GM18517 (cell line): ENCODE results near the gene IL15RA.
"Not testable (repeated sequence)": the region's sequence is repeated elsewhere in the genome, so short reads cannot be mapped to it uniquely, and the experiment has no call there.

Experiments
- ATAC-seq: cut with Tn5 transposase; IDR thresholded peaks from one replicate; pipeline ENCODE4 v1.9.1; 2021; ENCODE audit warnings: mild to moderate bottlenecking, moderate library complexity; ENCODE audit not compliant: unreplicated experiment

The IL15RA gene

DNA sequence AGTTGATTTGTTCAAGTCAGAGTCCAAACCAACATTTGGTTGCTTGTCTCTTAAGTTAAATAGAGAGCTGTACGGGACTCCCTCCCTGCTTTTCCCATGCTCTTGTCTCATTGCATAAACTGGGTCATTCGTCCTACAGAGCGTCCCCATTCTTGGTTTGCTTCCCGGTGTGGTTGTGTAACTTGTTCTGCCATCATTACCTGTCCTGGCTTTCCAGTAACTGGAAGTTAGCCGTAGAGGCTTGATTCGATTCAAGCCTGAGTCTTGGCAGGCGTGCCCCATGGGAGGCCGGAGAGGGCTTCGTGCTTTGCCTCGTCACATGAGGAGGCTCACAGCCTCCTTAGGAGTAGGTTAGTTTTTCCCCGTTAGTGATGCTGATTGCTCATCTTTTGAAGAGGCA, 47.1 kb downstream of the IL15RA start:
- no peak for ATAC-seq

DNA sequence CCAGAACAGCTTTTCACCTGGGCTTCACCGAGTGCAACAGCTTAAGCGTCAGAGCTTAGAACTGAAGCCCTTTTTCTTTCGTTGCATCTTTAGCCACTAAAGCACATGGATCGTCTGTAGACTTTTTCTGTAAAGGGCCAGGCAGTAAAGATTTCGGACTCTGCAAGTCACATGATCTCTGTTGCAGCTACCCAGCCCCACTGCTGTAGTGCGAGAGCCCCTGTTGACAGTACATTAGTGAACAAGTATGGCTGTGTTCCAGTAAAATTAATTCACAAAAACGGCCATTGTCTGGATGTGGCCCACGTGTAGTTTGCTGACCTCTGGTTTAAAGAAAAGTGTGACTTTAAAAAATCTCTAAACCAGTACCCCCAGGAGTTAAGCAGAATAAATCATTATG, 47.9 kb downstream of the IL15RA start:
- ATAC-seq, result no peak

DNA sequence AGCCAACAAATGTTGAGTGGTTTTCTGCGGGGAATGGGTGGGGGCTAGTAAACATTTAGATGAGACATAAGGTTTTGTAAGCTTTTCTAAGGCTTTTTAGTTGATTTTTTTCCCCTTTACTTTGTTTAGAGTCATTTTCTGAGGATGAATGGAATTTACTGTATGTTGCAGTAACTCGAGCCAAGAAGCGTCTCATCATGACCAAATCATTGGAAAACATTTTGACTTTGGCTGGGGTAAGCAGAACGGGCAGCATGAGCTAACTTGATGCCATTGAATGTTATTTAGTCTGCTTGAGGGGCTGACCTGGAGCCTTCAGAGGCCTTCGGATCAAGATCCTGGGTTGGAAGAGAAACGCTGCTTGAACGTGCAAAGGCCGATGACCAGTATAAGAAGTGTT, 50.0 kb downstream of the IL15RA start:
- no peak for ATAC-seq

DNA sequence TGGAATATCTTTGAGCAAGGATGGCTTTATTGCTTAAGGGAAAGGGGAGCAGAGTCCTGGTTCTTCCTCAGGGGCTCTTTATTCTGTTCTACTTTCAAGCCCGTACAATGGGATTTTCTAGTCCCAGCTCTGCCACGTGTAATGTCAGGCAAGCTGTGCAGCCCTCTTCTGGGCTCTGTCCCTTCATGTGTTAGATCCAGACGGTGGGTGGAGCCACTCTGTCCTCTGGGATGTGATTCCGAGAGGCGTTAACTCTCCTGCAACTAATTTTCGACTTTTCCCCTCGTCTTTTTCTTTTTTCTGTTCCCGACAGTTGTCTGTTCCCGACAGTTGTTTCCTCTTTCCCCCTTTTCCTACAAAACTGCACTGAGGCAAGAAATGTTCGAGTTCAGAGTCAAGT, 52.5 kb downstream of the IL15RA start:
- ATAC-seq, result no peak

DNA sequence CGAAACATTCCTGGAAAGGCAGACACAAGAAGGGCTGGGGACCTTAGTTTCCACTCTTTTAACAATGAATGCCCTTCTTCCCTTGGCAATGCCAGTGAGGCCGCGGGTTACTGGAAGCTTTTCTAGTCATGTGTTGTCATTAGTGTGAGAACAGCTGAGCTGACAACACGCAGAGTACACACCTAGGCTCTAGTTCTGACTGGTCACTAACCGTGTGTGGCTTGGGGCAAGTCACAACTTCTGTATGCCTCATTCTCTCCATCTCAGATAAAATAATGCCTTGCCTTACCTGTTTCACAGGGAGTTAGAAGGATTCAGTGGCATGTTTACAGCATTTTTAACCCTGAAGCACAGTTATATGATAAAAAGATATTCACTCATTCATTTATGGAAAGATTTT, 55.6 kb downstream of the IL15RA start:
- ATAC-seq, result no peak

DNA sequence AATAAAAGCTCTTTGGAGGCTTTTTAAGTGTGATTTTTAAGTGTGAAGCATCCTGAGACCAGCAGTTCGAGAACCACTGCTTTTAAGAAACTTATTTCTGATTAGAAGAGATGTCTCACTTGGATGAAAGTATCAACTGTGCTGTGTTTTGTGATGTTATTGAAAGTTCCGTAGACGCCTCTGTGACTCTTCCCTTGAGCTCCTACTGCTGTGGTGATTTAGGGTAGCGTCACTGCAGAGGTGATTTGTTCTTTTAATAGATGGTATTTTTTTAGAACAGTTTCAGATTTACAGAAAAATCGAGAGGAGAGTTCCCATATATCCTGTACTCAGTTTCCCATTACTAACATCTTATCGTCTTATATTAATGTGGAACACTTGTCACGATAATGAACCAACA, 57.8 kb downstream of the IL15RA start:
- no peak for ATAC-seq

DNA sequence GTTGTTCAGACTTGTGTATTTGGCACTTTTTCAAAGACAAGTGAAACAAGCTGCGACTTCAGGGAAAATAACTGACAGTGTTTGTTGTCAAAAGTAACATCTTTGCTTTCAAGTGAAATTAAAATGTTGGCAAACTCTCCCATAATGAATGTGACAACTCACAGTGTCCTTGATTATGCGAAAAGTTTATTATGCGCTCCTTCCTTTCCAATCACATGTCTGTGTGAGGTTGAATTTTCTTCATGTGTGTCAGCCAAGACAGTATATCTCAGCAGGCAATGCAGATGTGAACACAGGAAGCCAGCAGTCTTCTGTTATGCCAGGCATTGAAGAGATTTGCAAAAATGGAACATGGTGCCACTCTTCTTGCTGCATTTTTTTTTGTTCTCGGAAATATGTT, 58.6 kb downstream of the IL15RA start:
- ATAC-seq, result no peak

DNA sequence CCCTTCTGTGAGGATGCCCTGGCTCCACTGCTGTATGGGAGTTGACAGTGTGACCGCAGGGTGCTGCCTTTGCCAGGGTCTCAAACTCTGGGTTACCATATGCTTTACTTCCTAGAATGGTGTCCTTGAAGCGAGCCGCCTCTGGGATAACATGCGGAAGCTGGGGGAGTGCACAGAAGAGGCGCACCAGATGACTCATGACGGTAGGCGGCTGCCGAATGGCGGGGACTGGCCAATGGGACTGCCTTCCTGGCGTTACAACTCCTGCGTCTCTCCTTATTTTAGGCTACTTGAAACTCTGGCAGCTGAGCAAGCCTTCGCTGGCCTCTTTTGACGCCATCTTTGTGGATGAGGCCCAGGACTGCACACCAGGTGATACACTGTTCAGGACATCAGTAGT, 60.0 kb downstream of the IL15RA start:
- ATAC-seq, result no peak

DNA sequence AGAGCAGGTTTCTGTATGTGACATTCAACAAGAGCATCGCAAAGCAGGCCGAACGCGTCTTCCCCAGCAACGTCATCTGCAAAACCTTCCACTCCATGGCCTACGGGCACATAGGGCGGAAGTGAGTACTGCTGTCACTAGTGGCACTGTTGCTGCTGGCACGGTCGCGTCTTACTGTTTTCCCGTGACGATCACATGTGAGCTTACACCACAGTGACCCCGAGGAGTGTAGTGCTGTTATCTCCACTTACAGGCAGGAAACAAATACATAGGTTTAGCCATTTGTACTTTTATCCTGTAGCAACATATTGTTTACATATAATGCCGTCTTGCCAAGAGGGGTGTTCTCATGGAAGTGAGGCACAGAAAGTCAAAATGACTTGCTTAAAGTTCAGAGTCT, 61.9 kb downstream of the IL15RA start:
- ATAC-seq, result no peak

DNA sequence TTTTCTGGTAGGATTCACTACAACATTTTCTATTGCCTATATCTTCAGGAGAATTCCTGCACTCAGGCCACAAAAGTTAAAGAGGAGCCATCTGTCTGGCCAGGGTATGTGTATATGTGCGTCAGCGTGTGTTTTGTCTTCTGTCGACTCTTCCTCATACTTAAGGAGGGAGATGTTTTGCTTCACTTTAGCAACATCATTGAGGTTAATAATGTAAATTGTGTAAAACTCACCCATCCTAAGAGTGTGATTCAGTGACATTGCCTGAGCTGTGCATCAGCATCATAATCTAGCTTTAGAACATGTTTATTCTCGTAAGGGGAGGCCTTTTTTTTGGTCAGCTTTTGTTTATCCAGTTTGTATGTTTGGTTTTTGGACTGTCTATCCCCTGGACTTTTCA, 63.6 kb downstream of the IL15RA start:
- ATAC-seq, result no peak

DNA sequence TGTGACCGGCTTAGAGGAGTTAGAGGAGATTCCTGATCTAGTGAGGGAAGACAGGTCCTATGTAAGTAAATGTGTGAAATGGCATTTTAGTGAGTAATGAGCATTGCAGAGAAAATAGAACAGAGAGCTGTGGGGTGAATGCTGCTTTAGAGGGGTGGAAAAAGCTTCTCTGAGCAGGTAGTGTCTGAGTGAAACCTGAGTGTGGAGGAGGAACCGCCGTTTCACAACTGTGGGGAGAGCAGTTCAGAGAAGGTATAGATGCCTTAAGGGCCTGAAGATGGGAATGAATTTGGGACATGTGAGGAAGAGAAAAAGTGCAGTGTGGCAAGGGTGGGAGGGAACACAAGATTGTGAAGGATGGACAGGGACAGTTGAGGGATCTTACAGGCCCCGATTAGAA, 65.7 kb downstream of the IL15RA start:
- ATAC-seq, result no peak

DNA sequence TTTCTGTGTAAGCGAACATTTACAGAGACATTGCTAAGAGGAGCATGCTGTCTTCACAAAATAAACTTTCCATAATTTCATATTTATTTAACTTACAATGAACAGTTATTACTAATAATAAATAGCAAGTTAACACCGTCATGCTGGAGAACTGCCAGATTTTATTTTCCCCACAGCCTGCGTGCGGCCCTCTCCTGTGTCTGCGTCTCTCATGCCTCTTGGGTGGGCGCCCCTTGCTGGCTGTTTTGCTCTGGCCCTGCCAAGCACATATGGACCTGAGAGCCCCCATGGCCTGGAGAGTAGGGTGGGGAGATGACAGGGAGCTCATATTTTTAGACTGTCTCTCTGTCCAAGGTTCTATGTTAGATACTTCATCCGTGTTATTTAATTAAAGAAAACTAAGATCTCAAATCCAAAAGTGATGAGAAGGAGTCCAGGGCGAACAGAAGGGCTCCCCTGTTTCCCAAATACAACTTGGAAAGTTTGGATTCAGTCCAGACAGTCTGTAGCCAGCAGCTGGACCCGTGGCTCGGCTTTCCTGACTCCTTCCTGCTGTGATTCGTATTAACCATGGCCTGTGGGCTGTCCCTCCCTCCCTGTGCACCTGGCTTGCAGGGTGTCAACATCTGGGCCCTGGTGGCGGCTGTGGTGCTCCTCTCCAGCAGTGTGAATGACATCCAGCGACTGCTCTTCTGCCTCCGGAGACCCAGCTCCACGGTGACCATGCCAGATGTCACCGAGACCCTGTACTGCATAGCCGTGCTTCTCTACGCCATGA, 66.8 kb downstream of the IL15RA start:
- no peak for ATAC-seq

DNA sequence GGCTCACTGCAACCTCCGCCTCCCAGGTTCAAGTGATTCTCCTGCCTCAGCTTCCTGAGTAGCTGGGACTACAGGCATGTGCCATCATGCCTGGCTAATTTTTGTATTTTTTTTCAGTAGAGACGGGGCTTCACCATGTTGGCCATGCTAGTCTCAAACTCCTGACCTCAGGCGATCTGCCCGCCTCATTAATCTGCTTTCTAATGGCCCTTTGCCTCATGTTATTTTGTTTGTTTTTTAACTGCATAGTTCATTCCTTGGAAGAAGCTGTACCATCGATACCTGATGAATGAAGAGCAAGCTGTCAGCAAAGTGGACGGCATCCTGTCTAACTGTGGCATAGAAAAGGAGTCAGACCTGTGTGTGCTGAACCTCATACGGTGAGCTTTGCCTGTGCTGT, 68.7 kb downstream of the IL15RA start:
- not testable (repeated sequence) for ATAC-seq

DNA sequence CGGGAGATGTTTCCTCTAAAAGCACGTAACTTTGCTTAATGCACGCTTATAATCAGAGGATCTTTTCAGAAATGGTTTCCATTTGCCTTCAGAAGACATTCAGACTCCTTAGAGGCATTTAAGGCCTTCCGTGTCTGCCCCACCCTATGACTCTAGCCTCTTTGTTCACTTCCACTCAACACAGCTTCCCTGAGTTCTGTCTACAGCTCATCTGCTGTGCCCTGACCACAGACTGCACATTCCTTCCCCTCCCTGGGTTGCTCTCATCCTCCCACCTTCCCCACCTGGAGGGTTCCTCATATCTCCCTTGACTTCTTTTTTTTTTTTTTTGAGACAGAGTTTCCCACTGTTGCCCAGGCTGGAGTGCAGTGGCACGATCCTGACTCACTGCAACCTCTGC, 70.7 kb downstream of the IL15RA start:
- no peak for ATAC-seq

DNA sequence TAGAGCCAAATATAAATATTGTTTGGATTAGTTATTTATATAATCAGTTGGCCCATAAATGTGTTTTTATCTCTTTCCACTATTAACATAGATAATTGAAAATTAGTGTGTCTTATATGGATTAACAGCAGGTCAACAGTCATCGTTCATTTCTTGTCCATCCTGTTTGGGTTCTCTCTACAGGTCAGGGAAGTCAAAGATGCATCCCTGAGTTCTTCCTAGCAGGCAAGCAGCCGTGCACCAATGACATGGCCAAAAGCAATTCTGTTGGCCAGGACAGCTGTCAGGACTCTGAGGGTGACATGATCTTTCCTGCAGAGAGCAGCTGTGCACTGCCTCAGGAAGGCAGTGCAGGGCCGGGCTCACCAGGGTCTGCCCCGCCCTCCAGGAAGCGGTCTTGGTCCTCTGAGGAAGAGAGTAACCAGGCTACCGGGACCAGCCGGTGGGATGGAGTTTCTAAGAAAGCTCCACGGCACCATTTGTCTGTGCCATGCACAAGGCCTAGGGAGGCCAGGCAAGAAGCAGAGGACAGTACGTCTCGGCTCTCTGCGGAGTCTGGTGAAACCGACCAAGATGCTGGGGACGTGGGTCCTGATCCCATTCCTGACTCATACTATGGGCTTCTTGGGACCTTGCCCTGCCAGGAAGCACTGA, 71.4 kb downstream of the IL15RA start:
- no peak for ATAC-seq

DNA sequence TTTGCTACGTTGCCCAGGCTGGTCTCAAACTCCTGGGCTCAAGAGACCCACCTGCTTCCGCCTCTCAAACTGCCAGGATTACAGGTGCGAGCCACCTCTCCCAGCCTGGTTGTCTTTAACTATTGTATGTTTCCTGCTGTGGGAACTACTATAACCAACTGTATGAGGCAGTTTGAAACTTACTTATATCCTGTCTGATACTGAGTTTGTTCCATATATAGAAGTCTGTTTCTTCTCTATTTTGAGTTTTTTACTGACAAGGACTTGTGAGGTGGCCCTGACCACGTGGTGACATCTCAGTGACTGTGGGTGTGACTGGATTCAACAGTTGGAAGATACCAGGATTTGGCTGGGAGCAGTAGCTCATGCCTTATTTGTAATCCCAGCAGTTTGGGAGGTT, 73.1 kb downstream of the IL15RA start:
- ATAC-seq, result peak; percentile 98

DNA sequence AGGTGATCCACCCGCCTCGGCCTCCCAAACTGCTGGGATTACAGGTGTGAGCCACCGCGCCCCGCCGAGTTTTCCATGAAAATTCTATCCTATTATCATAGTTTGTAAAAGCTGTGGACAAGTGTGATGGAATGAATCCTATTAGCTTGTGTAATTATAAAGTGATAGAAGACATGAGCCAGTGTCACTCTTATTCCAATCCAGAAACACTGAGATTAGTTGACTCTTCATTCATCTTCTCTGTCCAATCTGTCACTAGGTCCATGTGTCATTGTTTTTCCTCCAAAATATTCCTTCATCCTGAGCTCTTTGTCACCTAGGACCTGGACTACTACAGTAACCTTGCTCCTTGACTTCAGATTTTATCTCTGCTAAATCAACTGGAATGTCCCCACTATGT, 73.8 kb downstream of the IL15RA start:
- ATAC-seq, result no peak

DNA sequence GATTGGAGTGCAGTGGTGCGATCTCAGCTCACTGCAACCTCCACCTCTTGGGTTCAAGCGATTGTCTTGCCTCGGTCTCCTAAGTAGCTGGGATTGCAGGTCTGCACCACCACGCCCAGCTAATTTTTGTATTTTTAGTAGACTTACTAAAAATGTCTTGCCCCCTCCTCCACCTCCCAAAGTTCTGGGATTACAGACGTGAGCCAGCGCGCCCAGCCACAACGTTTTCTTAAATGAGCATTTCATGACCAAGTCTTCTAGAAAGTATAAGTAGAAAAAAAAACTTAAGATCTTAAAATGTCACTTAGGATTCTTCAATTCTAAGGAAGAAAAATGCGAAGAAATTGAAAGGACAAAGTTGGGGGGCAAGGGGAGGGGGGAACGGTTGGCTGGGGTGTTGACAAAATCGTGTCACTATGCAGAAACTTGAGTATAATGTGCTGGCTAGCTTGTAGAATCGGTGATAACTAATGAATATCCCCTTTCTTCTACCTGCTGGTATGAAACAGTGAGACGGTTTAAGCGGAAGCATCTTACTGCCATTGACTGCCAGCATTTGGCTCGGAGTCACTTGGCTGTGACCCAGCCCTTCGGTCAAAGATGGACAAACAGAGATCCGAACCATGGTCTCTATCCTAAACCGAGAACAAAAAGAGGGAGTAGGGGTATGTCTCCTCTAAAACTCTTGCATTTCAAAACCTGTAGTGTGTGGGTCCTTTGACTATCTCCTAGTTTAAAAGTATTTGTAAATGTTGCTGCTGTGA, 74.7 kb downstream of the IL15RA start:
- no peak for ATAC-seq
